ENCODE data around the gene PNMA5.
"Not testable (repeated sequence)": the region's sequence is repeated elsewhere in the genome, so short reads cannot be mapped to it uniquely, and the experiment has no call there.

Gene PNMA5

GRCh38 chrX:152993933-152994332, at the start of gene PNMA5:
Gene PNMA5, minus strand, starts transcription at chrX:152994116. Its CDS starts 2,518 bp downstream, at chrX:152991598.
- H3K27me3 ChIP-seq (ENCODE audit: control insufficient read depth, insufficient read depth, low read length), result no peaks in the 10 kb centered on the region
- H3K9ac ChIP-seq (ENCODE audit: low read depth, low read length), result no peak within 1 kb of the TSS
- no peaks in the 10 kb centered on the region for H3K36me3 ChIP-seq (ENCODE audit: control insufficient read depth, insufficient read depth, low read length)
- no peaks in the 10 kb centered on the region for H3K4me1 ChIP-seq (ENCODE audit: control insufficient read depth, insufficient read depth, low read length)
- H3K4me3 ChIP-seq (ENCODE audit: low read depth, low read length), result no peak within 1 kb of the TSS
- no peaks in the 10 kb centered on the region for H3K9me3 ChIP-seq (ENCODE audit: control insufficient read depth, insufficient read depth, low read length)

- Histone ChIP-seq H3K36me3 (ENCODE audit: control insufficient read depth, insufficient read depth, low read length) (no peaks in the 10 kb centered on the region), H3K27me3 (ENCODE audit: control insufficient read depth, insufficient read depth, low read length) (peaks cover 6% of the 10 kb centered on the region), H3K4me1 (ENCODE audit: control insufficient read depth, insufficient read depth, low read length) (no peaks in the 10 kb centered on the region), H3K4me3 (ENCODE audit: low read depth, low read length) (peak overlapping the region; percentile 37), H3K9me3 (ENCODE audit: control insufficient read depth, insufficient read depth, low read length) (peaks cover 3% of the 10 kb centered on the region), H3K9ac (ENCODE audit: low read depth, low read length) (no peak overlapping the region)
These were observed 38.6 kb upstream of the PNMA5 start for GRCh38 chrX:153032397-153033118.

DNA sequence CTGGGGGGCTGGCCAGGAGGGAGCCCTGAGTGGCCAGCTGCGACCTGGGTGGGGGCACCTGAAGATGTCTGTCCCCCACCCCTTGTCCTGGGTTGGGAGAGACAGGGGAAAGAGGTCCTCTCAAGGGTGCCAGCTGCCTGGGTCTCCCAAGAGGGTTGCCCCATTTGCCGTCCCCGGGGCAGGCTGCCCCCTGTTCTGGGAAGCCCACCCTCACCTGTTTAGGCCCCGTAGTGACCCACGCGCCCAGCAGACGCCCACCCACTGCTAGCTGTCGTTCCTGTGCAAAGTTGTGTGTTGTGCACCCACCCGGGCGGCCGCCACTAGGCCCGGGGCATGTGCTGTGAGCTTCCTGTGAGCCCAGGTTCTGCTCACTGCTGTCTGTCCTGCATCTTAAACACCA, 36.9 kb upstream of the PNMA5 start:
- Histone ChIP-seq H3K27me3 (ENCODE audit: control insufficient read depth, insufficient read depth, low read length) (peaks cover 6% of the 10 kb centered on the region), H3K9me3 (ENCODE audit: control insufficient read depth, insufficient read depth, low read length) (peaks cover 3% of the 10 kb centered on the region)

DNA sequence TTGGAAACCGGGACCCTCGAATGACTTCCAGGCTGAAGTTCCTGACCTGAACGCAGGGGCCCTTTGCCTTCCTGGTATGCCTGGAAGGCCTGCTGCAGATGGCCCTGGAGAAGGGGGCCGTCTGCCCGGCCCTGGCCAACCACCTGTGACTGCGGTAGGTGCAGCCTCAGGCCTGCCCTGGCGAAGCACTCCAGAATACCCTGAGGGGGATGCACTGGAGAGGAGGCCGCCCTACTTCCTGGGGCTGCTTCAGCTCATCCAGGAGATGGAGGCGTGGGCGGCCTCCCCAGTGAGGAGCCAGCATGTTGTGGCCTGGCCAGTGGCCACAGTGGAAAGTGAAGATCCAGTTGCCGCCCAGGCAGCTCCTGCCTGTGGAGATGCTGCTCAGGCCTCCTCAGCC, 36.0 kb upstream of the PNMA5 start:
- Histone ChIP-seq H3K9ac (ENCODE audit: low read depth, low read length) (no peak overlapping the region), H3K9me3 (ENCODE audit: control insufficient read depth, insufficient read depth, low read length) (peaks cover 3% of the 10 kb centered on the region), H3K36me3 (ENCODE audit: control insufficient read depth, insufficient read depth, low read length) (no peaks in the 10 kb centered on the region), H3K4me3 (ENCODE audit: low read depth, low read length) (no peak overlapping the region), H3K4me1 (ENCODE audit: control insufficient read depth, insufficient read depth, low read length) (no peaks in the 10 kb centered on the region), H3K27me3 (ENCODE audit: control insufficient read depth, insufficient read depth, low read length) (peaks cover 6% of the 10 kb centered on the region)

More for the DNA sequence above, 36.9 kb upstream of the PNMA5 start:
- Histone ChIP-seq H3K4me1 (ENCODE audit: control insufficient read depth, insufficient read depth, low read length) (no peaks in the 10 kb centered on the region), H3K9ac (ENCODE audit: low read depth, low read length) (no peak overlapping the region), H3K4me3 (ENCODE audit: low read depth, low read length) (no peak overlapping the region), H3K36me3 (ENCODE audit: control insufficient read depth, insufficient read depth, low read length) (no peaks in the 10 kb centered on the region)

- Histone ChIP-seq H3K36me3 (ENCODE audit: control insufficient read depth, insufficient read depth, low read length) (no peaks in the 10 kb centered on the region), H3K4me3 (ENCODE audit: low read depth, low read length) (no peak overlapping the region), H3K9ac (ENCODE audit: low read depth, low read length) (no peak overlapping the region), H3K4me1 (ENCODE audit: control insufficient read depth, insufficient read depth, low read length) (no peaks in the 10 kb centered on the region), H3K9me3 (ENCODE audit: control insufficient read depth, insufficient read depth, low read length) (no peaks in the 10 kb centered on the region), H3K27me3 (ENCODE audit: control insufficient read depth, insufficient read depth, low read length) (peaks cover 6% of the 10 kb centered on the region)
These were observed 35.2 kb upstream of the PNMA5 start for GRCh38 chrX:153029162-153029561.

GRCh38 chrX:153028487-153028886, 34.6 kb upstream of the PNMA5 start:
- not testable (repeated sequence) for H3K9ac ChIP-seq (ENCODE audit: low read depth, low read length); H3K27me3 ChIP-seq (ENCODE audit: control insufficient read depth, insufficient read depth, low read length); H3K9me3 ChIP-seq (ENCODE audit: control insufficient read depth, insufficient read depth, low read length); H3K4me1 ChIP-seq (ENCODE audit: control insufficient read depth, insufficient read depth, low read length); H3K36me3 ChIP-seq (ENCODE audit: control insufficient read depth, insufficient read depth, low read length); H3K4me3 ChIP-seq (ENCODE audit: low read depth, low read length)

DNA sequence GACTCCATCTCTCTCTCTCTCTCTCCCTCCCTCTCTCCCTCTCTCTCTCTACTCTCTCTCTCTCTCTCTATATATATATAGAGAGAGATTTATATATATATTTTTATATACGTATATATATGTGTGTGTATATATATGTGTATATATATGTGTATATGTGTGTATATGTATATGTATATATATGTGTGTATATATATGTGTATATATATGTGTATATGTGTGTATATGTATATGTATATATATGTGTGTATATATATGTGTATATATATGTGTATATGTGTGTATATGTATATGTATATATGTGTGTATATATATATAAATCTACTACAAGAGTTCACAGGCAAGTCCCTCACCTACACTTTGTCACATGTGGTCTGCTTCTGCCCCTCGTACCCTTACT, 32.6 kb upstream of the PNMA5 start:
- not testable (repeated sequence) for H3K4me3 ChIP-seq (ENCODE audit: low read depth, low read length); H3K36me3 ChIP-seq (ENCODE audit: control insufficient read depth, insufficient read depth, low read length); H3K9ac ChIP-seq (ENCODE audit: low read depth, low read length); H3K4me1 ChIP-seq (ENCODE audit: control insufficient read depth, insufficient read depth, low read length); H3K27me3 ChIP-seq (ENCODE audit: control insufficient read depth, insufficient read depth, low read length); H3K9me3 ChIP-seq (ENCODE audit: control insufficient read depth, insufficient read depth, low read length)

DNA sequence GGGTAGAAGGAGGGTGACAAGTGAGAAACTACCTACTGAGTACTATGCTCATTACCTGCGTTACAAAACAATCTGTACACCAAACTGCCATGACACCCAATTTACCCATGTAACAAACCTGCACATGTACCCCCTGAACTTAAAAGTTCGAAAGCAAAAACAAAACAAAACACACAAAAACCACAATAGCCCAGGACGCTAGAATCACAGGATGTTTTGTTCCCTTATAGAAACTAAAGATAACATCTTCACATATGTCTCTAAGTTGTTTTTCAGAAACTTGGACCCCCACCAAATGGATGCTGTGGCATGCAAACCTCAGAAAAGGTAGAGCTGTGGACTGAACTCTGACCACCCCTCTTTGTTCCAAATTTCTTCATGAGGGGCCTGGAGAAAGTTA, 25.2 kb upstream of the PNMA5 start:
- Histone ChIP-seq H3K9ac (ENCODE audit: low read depth, low read length) (no peak overlapping the region), H3K9me3 (ENCODE audit: control insufficient read depth, insufficient read depth, low read length) (no peaks in the 10 kb centered on the region), H3K4me1 (ENCODE audit: control insufficient read depth, insufficient read depth, low read length) (no peaks in the 10 kb centered on the region), H3K27me3 (ENCODE audit: control insufficient read depth, insufficient read depth, low read length) (peaks cover 3% of the 10 kb centered on the region), H3K4me3 (ENCODE audit: low read depth, low read length) (no peak overlapping the region), H3K36me3 (ENCODE audit: control insufficient read depth, insufficient read depth, low read length) (no peaks in the 10 kb centered on the region)

DNA sequence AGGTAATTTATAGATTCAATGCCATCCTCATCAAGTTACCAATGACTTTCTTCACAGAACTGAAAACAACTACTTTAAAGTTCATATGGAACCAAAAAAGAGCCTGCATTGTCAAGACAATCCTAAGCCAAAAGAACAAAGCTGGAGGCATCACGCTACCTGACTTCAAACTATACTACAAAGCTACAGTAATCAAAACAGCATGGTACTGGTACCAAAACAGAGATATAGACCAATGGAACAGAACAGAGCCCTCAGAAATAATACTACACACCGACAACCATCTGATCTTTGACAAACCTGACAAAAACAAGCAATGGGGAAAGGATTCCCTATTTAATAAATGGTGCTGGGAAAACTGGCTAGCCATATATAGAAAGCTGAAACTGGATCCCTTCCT, 23.3 kb upstream of the PNMA5 start:
- not testable (repeated sequence) for H3K4me1 ChIP-seq (ENCODE audit: control insufficient read depth, insufficient read depth, low read length); H3K36me3 ChIP-seq (ENCODE audit: control insufficient read depth, insufficient read depth, low read length); H3K4me3 ChIP-seq (ENCODE audit: low read depth, low read length); H3K9me3 ChIP-seq (ENCODE audit: control insufficient read depth, insufficient read depth, low read length); H3K27me3 ChIP-seq (ENCODE audit: control insufficient read depth, insufficient read depth, low read length); H3K9ac ChIP-seq (ENCODE audit: low read depth, low read length)

DNA sequence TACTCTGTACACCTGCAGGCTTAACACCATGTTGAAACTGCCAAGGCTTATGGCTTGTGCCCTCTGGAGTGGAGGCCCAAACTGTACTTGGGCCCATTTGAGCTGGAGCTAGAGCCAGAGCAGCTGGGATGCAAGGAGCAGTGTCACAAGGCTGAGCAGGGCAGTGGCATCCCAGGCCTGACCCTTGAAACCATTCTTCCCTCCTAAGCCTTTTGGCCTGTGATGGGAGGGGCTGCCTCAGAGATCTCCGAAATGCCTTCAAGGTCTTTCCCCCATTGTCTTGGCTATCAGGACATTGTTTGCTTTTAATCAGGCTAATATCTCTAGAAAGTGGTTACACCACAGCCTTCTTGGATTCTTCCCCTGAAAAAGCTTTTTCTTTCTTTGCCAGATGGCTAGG, 10.9 kb upstream of the PNMA5 start:
- no peak overlapping the region for H3K4me3 ChIP-seq (ENCODE audit: low read depth, low read length)
- no peak overlapping the region for H3K9ac ChIP-seq (ENCODE audit: low read depth, low read length)
- no peaks in the 10 kb centered on the region for H3K36me3 ChIP-seq (ENCODE audit: control insufficient read depth, insufficient read depth, low read length)
- no peaks in the 10 kb centered on the region for H3K27me3 ChIP-seq (ENCODE audit: control insufficient read depth, insufficient read depth, low read length)
- H3K9me3 ChIP-seq (ENCODE audit: control insufficient read depth, insufficient read depth, low read length), result no peaks in the 10 kb centered on the region
- no peaks in the 10 kb centered on the region for H3K4me1 ChIP-seq (ENCODE audit: control insufficient read depth, insufficient read depth, low read length)

GRCh38 chrX:153003981-153004380, 10.1 kb upstream of the PNMA5 start:
- Histone ChIP-seq H3K9me3 (ENCODE audit: control insufficient read depth, insufficient read depth, low read length) (no peaks in the 10 kb centered on the region), H3K4me3 (ENCODE audit: low read depth, low read length) (no peak overlapping the region), H3K36me3 (ENCODE audit: control insufficient read depth, insufficient read depth, low read length) (no peaks in the 10 kb centered on the region), H3K4me1 (ENCODE audit: control insufficient read depth, insufficient read depth, low read length) (no peaks in the 10 kb centered on the region), H3K27me3 (ENCODE audit: control insufficient read depth, insufficient read depth, low read length) (no peaks in the 10 kb centered on the region), H3K9ac (ENCODE audit: low read depth, low read length) (no peak overlapping the region)

DNA sequence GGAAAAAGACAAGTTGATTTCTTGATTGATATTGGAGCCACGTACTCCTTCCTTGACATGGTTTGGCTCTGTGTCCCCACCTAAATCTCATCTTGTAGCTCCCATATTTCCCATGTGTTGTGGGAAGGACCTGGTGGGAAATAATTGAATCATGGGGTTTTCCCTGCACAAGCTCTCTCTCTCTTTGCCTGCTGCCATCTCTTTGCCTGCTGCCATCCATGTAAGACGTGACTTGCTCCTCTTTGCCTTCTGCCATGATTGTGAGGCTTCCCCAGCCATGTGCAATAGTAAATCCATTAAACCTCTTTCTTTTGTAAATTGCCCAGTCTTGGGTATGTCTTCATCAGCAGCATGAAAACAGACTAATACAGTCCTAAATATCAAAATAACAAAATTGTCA, 8.3 kb upstream of the PNMA5 start:
- H3K36me3 ChIP-seq (ENCODE audit: control insufficient read depth, insufficient read depth, low read length); H3K27me3 ChIP-seq (ENCODE audit: control insufficient read depth, insufficient read depth, low read length); H3K9ac ChIP-seq (ENCODE audit: low read depth, low read length); H3K4me3 ChIP-seq (ENCODE audit: low read depth, low read length); H3K4me1 ChIP-seq (ENCODE audit: control insufficient read depth, insufficient read depth, low read length); H3K9me3 ChIP-seq (ENCODE audit: control insufficient read depth, insufficient read depth, low read length): not testable (repeated sequence)
